Parathyroid adenoma (tissue), 2 donors: ENCODE data around the gene SLC1A1.
A peak's percentile ranks its signal among the peaks of the same experiment; 100 is the strongest.

Experiments used
- H2AFZ ChIP-seq: fragments of 300-600 bp; sonication (generic); one replicate; pipeline ENCODE4 v1.7.0; 2017; ENCODE audit warnings: antibody characterized with exemption, mild to moderate bottlenecking
- H3K27ac ChIP-seq: fragments of 300-600 bp; sonication (generic); one replicate; pipeline ENCODE4 v1.7.0; 2017
- H3K27me3 ChIP-seq: fragments of 300-600 bp; sonication (generic); one replicate; pipeline ENCODE4 v1.7.0; 2017; ENCODE audit warnings: low read length; ENCODE audit not compliant: control insufficient read depth, insufficient read depth
- H3K36me3 ChIP-seq: fragments of 300-600 bp; sonication (generic); one replicate; pipeline ENCODE4 v1.7.0; 2017; ENCODE audit warnings: low read length; ENCODE audit not compliant: control insufficient read depth, insufficient read depth
- H3K4me1 ChIP-seq: fragments of 300-600 bp; sonication (generic); one replicate; pipeline ENCODE4 v1.7.0; 2017; ENCODE audit warnings: control low read depth
- H3K4me2 ChIP-seq: fragments of 300-600 bp; sonication (generic); one replicate; pipeline ENCODE4 v1.7.0; 2017; ENCODE audit warnings: low read length
- H3K4me3 ChIP-seq: fragments of 300-600 bp; sonication (generic); one replicate; pipeline ENCODE4 v1.7.0; 2017; ENCODE audit warnings: low read depth, low read length
- H3K79me2 ChIP-seq: fragments of 300-600 bp; sonication (generic); one replicate; pipeline ENCODE4 v1.7.0; 2017; ENCODE audit warnings: control low read depth
- H3K9ac ChIP-seq: fragments of 300-600 bp; sonication (generic); one replicate; pipeline ENCODE4 v1.7.0; 2017; ENCODE audit warnings: mild to moderate bottlenecking
- H3K9me3 ChIP-seq: fragments of 300-600 bp; sonication (generic); one replicate; pipeline ENCODE4 v1.7.0; 2017; ENCODE audit warnings: low read length; ENCODE audit not compliant: control insufficient read depth
- TF ChIP-seq, protein P1 (sequence below): fragments of 300-600 bp; sonication (generic); IDR thresholded peaks from one replicate; pipeline ENCODE4 v1.7.0; 2017; ENCODE audit warnings: antibody characterized with exemption, mild to moderate bottlenecking
- donor health status: primary hyperparathyroidism.

SLC1A1 gene

GRCh38 chr9:4490705-4491625 lies 697 bp downstream of the SLC1A1 start:
- Histone ChIP-seq H3K4me3 (peak overlapping the region; percentile 51), H3K9ac (no peak overlapping the region)
- TF ChIP-seq, protein P1, sequence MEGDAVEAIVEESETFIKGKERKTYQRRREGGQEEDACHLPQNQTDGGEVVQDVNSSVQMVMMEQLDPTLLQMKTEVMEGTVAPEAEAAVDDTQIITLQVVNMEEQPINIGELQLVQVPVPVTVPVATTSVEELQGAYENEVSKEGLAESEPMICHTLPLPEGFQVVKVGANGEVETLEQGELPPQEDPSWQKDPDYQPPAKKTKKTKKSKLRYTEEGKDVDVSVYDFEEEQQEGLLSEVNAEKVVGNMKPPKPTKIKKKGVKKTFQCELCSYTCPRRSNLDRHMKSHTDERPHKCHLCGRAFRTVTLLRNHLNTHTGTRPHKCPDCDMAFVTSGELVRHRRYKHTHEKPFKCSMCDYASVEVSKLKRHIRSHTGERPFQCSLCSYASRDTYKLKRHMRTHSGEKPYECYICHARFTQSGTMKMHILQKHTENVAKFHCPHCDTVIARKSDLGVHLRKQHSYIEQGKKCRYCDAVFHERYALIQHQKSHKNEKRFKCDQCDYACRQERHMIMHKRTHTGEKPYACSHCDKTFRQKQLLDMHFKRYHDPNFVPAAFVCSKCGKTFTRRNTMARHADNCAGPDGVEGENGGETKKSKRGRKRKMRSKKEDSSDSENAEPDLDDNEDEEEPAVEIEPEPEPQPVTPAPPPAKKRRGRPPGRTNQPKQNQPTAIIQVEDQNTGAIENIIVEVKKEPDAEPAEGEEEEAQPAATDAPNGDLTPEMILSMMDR = no peak

GRCh38 chr9:4491626-4491975 lies 1.3 kb downstream of the SLC1A1 start:
- peak overlapping the region; percentile 78 for H3K4me2 ChIP-seq
- no peaks in the 10 kb centered on the region for H3K79me2 ChIP-seq
- peak overlapping the region; percentile 51 for H3K4me3 ChIP-seq
- H3K9ac ChIP-seq = no peak overlapping the region
- no peaks in the 10 kb centered on the region for H3K36me3 ChIP-seq
- H3K27ac ChIP-seq = no peak overlapping the region
- H2AFZ ChIP-seq = no peak overlapping the region
- no peaks in the 10 kb centered on the region for H3K4me1 ChIP-seq
- no peaks in the 10 kb centered on the region for H3K9me3 ChIP-seq
- H3K27me3 ChIP-seq = no peaks in the 10 kb centered on the region
- TF ChIP-seq, protein P1 = no peak

More at GRCh38 chr9:4490705-4491625, 697 bp downstream of the SLC1A1 start:
- Histone ChIP-seq H3K9me3 (no peaks in the 10 kb centered on the region), H3K27me3 (no peaks in the 10 kb centered on the region), H2AFZ (peak overlapping the region; percentile 86), H3K36me3 (no peaks in the 10 kb centered on the region), H3K79me2 (no peaks in the 10 kb centered on the region), H3K4me1 (no peaks in the 10 kb centered on the region), H3K27ac (no peak overlapping the region), H3K4me2 (peak overlapping the region; percentile 78)

- TF ChIP-seq, protein P1 = no peak
- Histone ChIP-seq H3K9me3 (no peaks in the 10 kb centered on the region), H3K27ac (no peak overlapping the region), H3K27me3 (no peaks in the 10 kb centered on the region), H2AFZ (no peak overlapping the region), H3K4me1 (no peaks in the 10 kb centered on the region), H3K4me3 (no peak overlapping the region), H3K9ac (no peak overlapping the region), H3K36me3 (no peaks in the 10 kb centered on the region), H3K79me2 (no peaks in the 10 kb centered on the region), H3K4me2 (no peak overlapping the region)
Measured at GRCh38 chr9:4494332-4494731, 4.1 kb downstream of the SLC1A1 start.

DNA sequence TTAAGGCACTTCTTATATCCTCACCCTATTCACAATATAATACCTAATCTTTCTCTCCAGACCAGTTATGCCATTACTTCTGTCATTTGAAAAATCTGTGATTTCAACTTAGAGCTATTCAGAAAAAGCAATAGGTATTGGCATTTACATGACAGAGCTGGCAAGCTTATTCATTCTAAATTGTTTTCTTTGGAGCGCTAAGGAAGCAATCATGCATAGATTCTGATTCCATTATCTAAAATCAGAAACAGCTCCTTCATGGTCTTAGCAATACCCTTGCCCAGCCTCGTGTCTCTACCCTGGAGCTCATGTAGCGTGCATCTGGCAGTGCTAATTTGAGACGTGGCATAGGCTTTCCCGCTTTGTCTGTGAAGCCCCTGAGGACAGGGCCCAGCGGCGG lies 4.5 kb downstream of the SLC1A1 start:
- no peaks in the 10 kb centered on the region for H3K9me3 ChIP-seq
- no peak overlapping the region for H2AFZ ChIP-seq
- H3K4me3 ChIP-seq = no peak overlapping the region
- no peaks in the 10 kb centered on the region for H3K36me3 ChIP-seq
- H3K9ac ChIP-seq = no peak overlapping the region
- H3K27ac ChIP-seq = no peak overlapping the region
- H3K27me3 ChIP-seq = no peaks in the 10 kb centered on the region
- no peaks in the 10 kb centered on the region for H3K79me2 ChIP-seq
- no peak overlapping the region for H3K4me2 ChIP-seq
- H3K4me1 ChIP-seq = no peaks in the 10 kb centered on the region
- TF ChIP-seq, protein P1 = no peak

- TF ChIP-seq, protein P1 = no peak
- H3K9me3 ChIP-seq = no peaks in the 10 kb centered on the region
- no peak overlapping the region for H3K27ac ChIP-seq
- H3K4me1 ChIP-seq = no peaks in the 10 kb centered on the region
- no peak overlapping the region for H2AFZ ChIP-seq
- H3K79me2 ChIP-seq = no peaks in the 10 kb centered on the region
- H3K9ac ChIP-seq = no peak overlapping the region
- H3K27me3 ChIP-seq = no peaks in the 10 kb centered on the region
- H3K4me3 ChIP-seq = no peak overlapping the region
- no peak overlapping the region for H3K4me2 ChIP-seq
- H3K36me3 ChIP-seq = no peaks in the 10 kb centered on the region
Measured at GRCh38 chr9:4495537-4495936, 5.3 kb downstream of the SLC1A1 start.
